Erythroblast (primary cell): ENCODE data around the gene EPHA2.
A peak's percentile ranks its signal among the peaks of the same experiment; 100 is the strongest.

Experiments
- DNase-seq, 2 experiments: peaks; one replicate each; lab custom pipeline; 2025; lab: John Stamatoyannopoulos, UW
- GATA1 ChIP-seq: IDR thresholded peaks from 2 replicates; pipeline ENCODE4 v1.6.1; 2011; ENCODE audit warnings: low read depth, mild to moderate bottlenecking, control low read depth, low read length, moderate library complexity
- POLR2A ChIP-seq: IDR thresholded peaks from 2 replicates; pipeline ENCODE4 v1.6.1; 2011; ENCODE audit warnings: mild to moderate bottlenecking, low read length

The EPHA2 gene

DNA sequence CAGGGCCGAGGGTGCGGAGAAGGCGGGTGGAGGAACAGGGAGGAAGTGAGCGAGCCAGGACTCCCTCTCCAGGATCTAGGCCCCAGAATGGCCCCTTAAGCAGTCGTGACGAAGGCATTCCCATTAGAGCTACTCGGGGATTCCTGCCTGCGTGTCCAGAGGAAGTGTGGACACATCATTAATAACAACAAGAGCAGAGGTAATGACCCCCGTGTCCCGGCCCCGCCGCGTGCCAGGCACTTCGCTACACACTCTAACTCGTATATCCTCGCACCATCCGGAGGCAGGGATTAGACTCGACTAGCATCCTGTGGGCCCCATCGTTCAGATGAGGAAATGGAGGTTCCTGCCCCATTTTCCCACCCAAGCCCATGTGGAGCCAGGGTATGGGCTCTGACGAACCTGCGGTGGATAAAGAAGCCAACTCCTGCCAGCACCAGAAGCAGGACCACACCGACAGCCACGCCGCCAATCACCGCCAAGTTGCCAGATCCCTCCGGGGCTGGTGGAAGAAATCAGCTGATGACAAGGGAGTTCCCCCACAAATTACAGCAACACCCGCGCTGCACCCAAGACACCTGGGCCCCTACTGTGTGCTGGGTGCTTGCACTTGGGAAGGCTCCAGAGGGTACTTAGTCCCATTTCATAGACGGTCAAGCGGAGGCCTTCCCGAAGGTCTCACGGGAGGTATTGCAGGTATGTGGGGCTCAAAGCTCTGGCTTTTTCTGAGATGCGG lies 21.6 kb downstream of the EPHA2 start:
- no peak for DNase-seq
- no peak for TF ChIP-seq POLR2A
- TF ChIP-seq GATA1: no peak

DNA sequence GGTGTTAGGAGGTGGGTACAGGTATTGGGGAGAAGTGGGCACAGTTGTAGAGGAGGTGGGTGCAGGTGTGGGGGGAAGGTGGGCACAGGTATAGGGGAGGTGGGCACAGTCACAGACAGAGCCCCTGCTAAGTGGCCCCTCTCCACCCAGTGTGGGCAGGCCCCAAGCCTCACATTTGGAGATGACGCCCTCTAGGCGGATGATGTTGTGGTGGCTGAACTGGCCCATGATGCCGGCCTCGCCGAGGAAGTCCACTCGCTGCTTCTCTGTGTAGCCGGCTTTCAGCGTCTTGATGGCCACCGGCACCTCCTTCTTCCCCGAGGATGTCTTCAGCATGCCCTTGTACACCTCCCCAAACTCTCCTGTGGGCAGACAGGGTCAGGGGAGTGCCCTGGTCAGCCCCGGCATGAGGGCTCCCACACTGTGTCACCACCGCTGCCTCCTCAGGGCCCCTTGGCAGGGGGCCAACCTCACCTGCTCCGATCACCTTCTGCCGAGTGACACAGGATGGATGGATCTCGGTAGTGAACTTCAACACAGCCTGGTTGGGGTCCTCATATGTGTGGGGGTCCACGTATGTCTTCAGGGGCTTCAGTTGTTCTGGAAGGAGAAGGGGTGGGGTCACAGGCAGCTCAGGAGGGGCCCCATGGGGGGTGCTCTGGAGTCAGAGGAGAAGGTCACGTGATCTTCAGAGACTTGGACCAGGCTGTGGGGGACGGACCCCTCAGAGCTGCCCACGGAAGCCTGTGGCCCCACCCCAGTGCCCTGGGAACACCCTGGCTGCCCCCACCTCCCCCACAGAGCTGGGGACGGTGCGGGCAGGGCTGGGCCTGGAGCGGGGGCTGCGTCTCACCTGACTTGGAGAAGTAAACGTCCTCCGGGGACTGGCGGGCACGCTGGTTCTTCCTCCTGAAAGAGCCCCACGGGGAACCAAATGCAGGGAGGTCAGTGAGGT lies 22.6 kb downstream of the EPHA2 start:
- TF ChIP-seq POLR2A: no peak
- TF ChIP-seq GATA1: no peak
- peak in 1 of 2 experiments; percentile 18 for DNase-seq

DNA sequence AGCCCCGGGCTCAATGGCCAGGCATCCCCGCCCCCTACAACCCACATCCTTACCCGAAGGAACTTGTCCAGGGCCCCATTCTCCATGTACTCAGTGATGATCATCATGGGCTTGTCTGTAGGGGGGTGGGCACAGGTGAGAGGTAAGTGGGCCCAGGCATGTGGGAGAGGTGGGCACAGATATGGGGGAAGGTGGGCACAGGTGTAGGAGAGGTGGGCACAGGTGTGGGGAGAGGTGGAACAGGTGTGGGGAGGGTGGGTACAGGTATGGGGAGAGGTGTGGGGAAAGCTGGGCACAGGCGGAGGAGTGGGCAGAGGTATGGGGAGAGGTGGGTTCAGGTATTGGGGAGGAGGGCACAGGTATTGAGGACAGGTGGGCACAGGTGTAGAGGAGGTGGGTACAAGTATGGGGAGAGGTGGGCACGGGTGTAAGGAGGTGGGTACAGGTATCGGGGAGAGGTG lies 23.5 kb downstream of the EPHA2 start:
- TF ChIP-seq GATA1: no peak
- no peak for TF ChIP-seq POLR2A
- no peak for DNase-seq

DNA sequence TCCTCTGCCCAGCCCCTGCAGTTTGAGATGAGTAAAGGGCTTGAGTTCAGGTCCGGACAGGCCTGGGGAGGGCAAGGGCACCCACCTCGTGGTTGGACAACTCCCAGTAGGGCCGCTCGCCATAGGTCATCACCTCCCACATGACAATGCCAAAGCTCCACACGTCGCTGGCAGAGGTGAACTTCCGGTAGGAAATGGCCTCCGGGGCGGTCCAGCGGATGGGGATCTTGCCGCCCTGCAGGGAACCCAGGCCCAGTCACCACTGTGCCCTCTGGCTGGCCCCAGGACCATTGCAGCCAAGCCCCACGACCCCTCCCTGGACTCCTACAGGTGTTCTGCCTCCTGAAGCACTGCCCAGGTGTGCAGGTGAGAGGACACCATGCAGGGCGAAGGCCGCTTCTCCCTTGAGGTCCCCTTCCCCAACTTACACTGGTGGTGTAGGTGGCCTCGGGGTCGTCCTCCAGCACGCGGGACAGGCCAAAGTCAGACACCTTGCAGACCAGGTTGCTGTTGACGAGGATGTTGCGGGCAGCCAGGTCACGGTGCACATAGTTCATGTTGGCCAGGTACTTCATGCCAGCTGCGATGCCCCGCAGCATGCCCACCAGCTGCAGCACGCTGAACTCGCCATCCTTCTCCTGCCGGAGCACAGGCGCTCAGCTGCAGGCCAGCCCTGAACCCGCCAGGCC lies 24.1 kb downstream of the EPHA2 start:
- no peak for TF ChIP-seq POLR2A
- DNase-seq: no peak

DNA sequence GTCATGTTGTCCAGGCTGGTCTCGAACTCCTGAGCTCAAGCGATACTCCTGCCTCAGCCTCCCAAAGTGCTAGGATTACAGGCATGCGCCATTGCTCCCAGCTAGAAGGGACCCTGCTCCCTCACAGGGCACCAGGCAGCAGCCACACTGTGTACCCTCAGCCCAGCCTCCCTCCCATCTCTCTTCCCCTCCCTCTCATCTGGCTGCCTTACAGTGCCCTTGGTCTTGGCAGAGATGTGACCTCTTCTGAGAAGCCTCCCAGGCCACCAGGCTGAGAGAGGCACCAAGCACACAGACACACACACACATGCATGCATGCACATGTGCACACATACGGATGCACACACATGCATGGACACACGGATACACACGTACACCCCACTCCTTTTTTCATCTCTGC lies 25.0 kb downstream of the EPHA2 start:
- no peak for DNase-seq
- no peak for TF ChIP-seq GATA1
- no peak for TF ChIP-seq POLR2A

DNA sequence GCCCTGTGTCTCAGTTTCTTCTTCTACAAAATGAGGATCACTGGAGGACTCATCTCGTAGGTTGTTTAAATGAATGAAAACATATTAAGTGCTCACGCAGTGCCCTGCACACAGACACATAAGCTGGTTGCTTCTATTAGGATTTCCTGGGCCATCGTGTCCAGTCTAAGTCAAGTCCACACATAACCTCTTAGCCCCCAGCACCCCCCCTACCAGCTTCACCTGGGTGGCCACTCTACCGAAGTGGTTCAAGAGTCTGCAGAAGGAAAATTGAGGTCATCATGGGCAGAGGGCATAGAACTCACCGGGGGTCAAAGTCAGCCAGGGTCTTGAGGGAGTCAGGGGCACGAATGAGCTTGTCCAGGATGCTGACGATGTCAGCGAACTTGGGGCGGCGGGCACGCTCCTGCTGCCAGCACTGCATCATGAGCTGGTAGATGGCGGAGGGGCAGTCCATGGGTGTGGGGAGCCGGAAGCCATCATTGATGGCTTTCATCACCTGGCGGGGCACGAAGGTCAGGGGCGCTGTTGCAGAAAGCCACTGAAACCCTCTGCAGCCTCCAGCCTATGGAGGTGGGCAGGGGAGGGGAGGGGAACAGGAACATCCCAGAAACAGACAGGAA lies 25.8 kb downstream of the EPHA2 start:
- DNase-seq: no peak
- TF ChIP-seq POLR2A (no peak), GATA1 (no peak)

DNA sequence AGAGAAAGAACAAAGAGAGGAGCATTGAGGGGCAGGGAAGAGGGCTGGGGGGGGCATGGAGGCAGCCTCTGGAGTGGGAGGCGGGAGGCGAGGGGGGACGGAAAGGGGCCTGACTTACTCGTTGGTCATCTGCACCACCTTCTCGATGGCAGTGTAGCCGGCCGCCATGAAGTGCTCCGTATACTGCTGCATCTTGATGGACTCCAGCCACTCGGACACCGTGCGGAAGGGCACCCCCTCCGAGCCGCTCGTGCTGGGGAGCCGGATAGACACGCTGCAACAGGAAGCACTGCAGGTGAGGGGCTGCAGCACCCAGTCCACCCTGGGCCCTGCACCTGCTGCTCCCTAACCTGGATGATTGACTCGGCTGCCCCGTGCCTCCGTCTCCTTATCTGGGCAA lies 26.6 kb downstream of the EPHA2 start:
- no peak for TF ChIP-seq GATA1
- TF ChIP-seq POLR2A: no peak
- DNase-seq: no peak

DNA sequence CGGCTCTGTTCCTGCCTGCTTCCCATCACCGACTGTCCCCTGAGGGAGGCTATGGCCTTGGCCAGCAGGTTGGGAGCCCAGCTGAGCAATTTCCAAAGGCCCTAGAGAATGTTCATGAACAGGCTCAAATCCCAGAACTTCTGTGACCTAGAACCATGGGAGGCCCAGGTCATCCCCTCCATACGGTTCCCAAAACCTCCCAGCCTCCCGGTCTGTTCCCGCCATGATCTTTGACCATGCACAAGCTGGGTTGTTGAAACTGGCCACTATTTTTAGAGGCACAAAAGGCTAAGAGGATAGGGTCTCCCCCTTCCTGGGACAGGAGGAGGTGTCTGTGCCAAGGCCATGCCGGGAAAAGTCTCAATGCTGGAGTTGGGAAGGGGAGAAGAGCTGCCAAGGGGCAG lies 27.5 kb downstream of the EPHA2 start:
- TF ChIP-seq GATA1 (no peak), POLR2A (no peak)
- DNase-seq: no peak

DNA sequence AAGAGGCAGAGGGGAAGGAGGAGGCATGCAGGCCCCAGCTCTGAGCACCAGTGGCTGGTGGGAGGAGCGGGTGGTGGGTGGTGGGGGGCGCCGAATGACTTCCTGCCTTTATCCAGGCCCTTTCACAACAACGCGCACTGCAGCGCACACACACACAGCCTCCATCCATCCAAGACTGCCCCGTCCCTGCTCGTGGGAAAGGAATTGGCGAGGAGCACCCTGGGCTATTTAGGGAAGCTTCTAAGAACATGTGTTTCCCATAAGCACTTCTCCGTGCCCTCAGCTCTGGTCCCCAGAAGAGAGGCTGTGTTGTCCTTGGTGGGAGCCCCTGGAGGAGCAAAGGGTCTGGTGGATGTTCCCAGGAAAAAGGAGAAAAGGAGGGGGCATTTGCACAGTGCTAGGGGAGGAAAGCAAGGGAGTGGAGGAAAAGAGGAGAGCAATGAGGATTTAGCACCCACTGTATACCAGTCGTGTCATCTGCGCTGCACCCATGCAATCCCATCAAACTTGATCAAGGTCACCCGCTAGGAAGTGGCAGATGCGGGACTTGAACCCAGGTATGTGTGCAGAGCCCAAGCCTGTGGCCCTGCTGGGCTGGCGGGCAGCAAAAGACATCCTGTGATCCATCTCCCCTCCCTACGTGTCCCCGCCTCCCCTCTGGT lies 28.1 kb downstream of the EPHA2 start:
- TF ChIP-seq GATA1: no peak
- no peak for TF ChIP-seq POLR2A
- DNase-seq: no peak

DNA sequence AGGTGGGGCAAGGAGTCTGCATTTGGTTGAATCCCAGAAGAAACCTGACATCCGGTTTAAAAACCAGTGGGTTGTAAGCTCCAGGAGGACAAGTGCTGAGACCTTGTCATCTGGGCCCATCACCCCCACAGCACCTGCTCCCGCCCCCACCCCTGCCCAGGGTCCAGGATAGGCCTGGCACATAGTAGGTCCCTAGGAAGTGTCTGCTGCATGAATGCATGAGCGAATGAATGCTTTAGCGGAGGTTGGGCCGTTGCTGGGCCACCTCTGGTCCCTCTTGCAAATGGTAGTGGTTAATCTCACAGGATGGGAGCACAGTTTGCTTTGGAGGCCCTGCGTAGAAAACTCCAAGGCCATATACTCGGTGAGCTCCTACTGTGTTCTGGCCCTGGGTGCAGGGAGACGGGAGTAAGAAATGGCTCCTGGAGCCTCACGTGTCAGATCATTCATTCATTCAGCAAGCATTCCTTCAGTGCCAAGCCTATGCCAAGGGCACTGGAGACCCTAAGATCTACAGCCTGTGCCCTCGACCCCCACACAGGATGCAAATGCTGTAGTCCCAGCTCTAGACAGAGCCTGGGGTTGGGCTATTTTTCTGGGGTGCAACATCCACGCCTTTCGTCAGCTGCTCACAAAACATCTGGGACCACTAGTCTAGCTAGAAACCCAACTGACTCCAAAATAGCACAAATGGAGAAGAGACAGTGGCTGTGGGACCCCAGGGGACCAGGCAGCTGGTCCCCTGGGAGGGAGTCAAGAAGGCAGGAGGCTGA lies 28.9 kb downstream of the EPHA2 start:
- TF ChIP-seq GATA1: no peak
- no peak for TF ChIP-seq POLR2A
- DNase-seq: no peak

DNA sequence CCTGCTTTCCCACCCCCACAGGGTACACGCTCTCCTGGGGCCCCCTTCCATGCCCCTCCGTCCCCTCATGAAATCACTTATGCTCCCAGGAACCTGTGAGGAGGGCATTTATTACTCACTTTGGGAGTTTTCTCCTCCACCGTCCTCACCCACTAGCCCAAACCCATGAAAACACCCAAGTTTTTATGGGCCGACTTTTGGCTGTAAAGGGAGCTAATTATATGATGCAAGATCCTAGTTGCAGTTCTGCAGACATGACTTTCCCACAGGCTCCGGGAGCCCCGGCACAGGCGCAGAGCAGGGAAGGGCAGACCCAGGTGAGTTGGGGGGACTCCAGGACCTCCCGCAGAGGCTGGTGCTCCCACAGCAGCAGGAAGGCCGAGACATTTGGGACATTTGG lies 29.7 kb downstream of the EPHA2 start:
- TF ChIP-seq GATA1 (no peak), POLR2A (no peak)
- no peak for DNase-seq

DNA sequence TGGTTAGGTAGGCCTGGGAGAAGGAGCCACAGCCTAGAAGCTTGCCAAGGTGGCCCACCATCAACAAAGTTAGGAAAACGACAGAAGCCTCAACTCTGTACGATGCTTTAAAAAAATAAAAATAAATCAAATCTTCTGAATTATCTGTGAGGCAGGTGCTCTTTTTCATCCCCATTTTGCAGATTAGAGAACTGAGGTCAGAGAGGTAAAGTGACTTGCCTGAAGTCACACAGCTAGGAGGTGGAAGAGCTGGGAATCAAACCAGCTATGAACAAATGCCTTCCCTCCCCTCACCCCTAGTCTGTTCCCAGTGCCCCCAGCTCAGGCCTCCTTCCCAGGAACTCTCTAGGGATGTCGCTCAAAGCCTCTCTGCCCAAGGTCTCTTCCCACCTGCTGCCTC lies 30.4 kb downstream of the EPHA2 start:
- no peak for DNase-seq
- TF ChIP-seq POLR2A: no peak
- no peak for TF ChIP-seq GATA1

DNA sequence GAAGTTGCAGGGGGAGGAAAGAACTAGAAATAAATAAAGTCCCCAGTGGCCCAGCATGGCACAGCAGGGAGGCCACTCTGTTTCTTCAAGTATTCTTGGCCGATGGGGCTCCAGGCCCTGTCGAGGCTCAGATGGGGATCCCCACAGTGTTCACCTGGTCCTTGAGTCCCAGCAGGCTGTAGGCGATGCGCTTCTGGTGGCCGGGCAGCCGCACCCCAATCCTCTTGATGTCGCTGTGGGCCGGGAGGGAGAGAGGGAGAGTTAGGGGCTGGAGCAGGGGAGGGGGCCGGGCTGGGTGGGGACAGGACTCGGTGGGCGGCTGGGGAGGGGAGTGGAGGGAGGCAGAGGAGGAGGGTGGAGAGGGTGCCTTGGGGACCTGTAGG lies 30.8 kb downstream of the EPHA2 start:
- TF ChIP-seq POLR2A (no peak), GATA1 (no peak)
- DNase-seq: no peak
